Peyer's patch (tissue), 4 donors: ENCODE measurements around the gene ZNF584.

Experiments used
- CTCF ChIP-seq, 6 experiments: fragments of 450-650 bp in 4 of 6; fragments of 200-600 bp in 2 of 6; sonication (generic) in 1 of 6; IDR thresholded peaks; one replicate each; pipeline ENCODE4 v1.5.1; 2017 to 2019; ENCODE audit warnings: antibody characterized with exemption in 6 of 6, mild to moderate bottlenecking in 3 of 6, moderate library complexity in 1 of 6
- POLR2A ChIP-seq, 2 donors: fragments of 450-650 bp; IDR thresholded peaks; one replicate each; pipeline ENCODE4 v1.5.1; 2017; ENCODE audit warnings: antibody characterized with exemption in 2 of 2, mild to moderate bottlenecking in 2 of 2, moderate library complexity in 2 of 2

GRCh38 chr19:58398087-58398486 lies 10.4 kb upstream of the ZNF584 start:
- TF ChIP-seq POLR2A (IDR thresholded peaks at IDR 0.05), result no peak
- TF ChIP-seq CTCF (IDR thresholded peaks at IDR 0.05), result no peak
